Islet of Langerhans (tissue), 1 donor: Measurements from ENCODE around the gene CKMT2.

ENCODE experiments used
- FAIRE-seq: peaks from one replicate; lab custom pipeline; 2011; peaks lifted over from hg19 to GRCh38; lab: Jason Lieb, UNC

The CKMT2 gene

GRCh38 chr5:81216152-81216551 lies 17.0 kb upstream of the CKMT2 start:
- no peak for FAIRE-seq

GRCh38 chr5:81219389-81219788 lies 13.7 kb upstream of the CKMT2 start:
- FAIRE-seq: no peak

- FAIRE-seq: no peak
Measured at GRCh38 chr5:81222285-81222684, 10.8 kb upstream of the CKMT2 start.

- no peak for FAIRE-seq
Measured at GRCh38 chr5:81225463-81225862, 7.7 kb upstream of the CKMT2 start.

- FAIRE-seq: no peak
Measured at GRCh38 chr5:81226286-81226685, 6.8 kb upstream of the CKMT2 start.

GRCh38 chr5:81226949-81227348 lies 6.2 kb upstream of the CKMT2 start:
- FAIRE-seq: no peak

- no peak for FAIRE-seq
Measured at GRCh38 chr5:81228084-81228483, 5.0 kb upstream of the CKMT2 start.

GRCh38 chr5:81230416-81230815 lies 2.7 kb upstream of the CKMT2 start:
- FAIRE-seq: no peak

- no peak for FAIRE-seq
Measured at GRCh38 chr5:81232464-81233079, 550 bp upstream of the CKMT2 start.

GRCh38 chr5:81234299-81234698 lies 1.2 kb downstream of the CKMT2 start:
- FAIRE-seq: no peak

- FAIRE-seq: no peak
Measured at GRCh38 chr5:81234801-81235200, 1.7 kb downstream of the CKMT2 start.

- FAIRE-seq: no peak
Measured at GRCh38 chr5:81235287-81236072, 2.4 kb downstream of the CKMT2 start.

GRCh38 chr5:81238460-81238859 lies 5.3 kb downstream of the CKMT2 start:
- FAIRE-seq: no peak

GRCh38 chr5:81239613-81240012 lies 6.5 kb downstream of the CKMT2 start:
- FAIRE-seq: no peak

- no peak for FAIRE-seq
Measured at GRCh38 chr5:81241001-81241400, 7.9 kb downstream of the CKMT2 start.

- no peak for FAIRE-seq
Measured at GRCh38 chr5:81241961-81242648, 9.0 kb downstream of the CKMT2 start.

GRCh38 chr5:81242906-81243436 lies 9.8 kb downstream of the CKMT2 start:
- FAIRE-seq: no peak

GRCh38 chr5:81244451-81244850 lies 11.3 kb downstream of the CKMT2 start:
- FAIRE-seq: no peak

GRCh38 chr5:81245871-81246235 lies 12.7 kb downstream of the CKMT2 start:
- peak; percentile 17 for FAIRE-seq

GRCh38 chr5:81246697-81247096 lies 13.6 kb downstream of the CKMT2 start:
- FAIRE-seq: no peak

- peak; percentile 47 for FAIRE-seq
Measured at GRCh38 chr5:81247441-81247972, 14.4 kb downstream of the CKMT2 start.

- no peak for FAIRE-seq
Measured at GRCh38 chr5:81249240-81249639, 16.1 kb downstream of the CKMT2 start.

- no peak for FAIRE-seq
Measured at GRCh38 chr5:81250004-81250403, 16.9 kb downstream of the CKMT2 start.
